CD4-positive, alpha-beta T cell (primary cell): ENCODE measurements around the gene ATP5F1B. TPM values are rescaled to one million over a fixed set of nuclear protein-coding genes. Genes with fewer than 3 reads are reported as not detected.

Experiments used
- ATAC-seq: fragments of 200-7000 bp; cut with Tn5 transposase; one replicate; pipeline ENCODE4 v1.10.0; 2022; ENCODE audit warnings: mild to moderate bottlenecking; ENCODE audit not compliant: poor library complexity
- CTCF ChIA-PET: fragments of 350-600 bp; sonication (Branson Sonifier 250); formaldehyde crosslinking; loops from one replicate; lab custom pipeline; 2021; ENCODE audit warnings: antibody characterized with exemption, inconsistent platforms; lab: Charles Lee
- POLR2A ChIA-PET: fragments of 350-600 bp; sonication (Branson Sonifier 250); formaldehyde crosslinking; loops from one replicate; lab custom pipeline; 2021; ENCODE audit warnings: antibody characterized with exemption, inconsistent platforms; lab: Charles Lee
- DNase-seq, 14 experiments: peaks; one replicate each; pipeline ENCODE4 v3.0.0-alpha.2; 2013 to 2020; ENCODE audit warnings: mixed read lengths in 2 of 14
- H3K27ac ChIP-seq, 2 donors: one replicate each; pipeline versions ENCODE4 v1.5.1 to v1.7.0; 2013; ENCODE audit warnings: low read length in 2 of 2, low read depth in 1 of 2, mild to moderate bottlenecking in 1 of 2
- H3K27me3 ChIP-seq, 2 experiments: 1 replicate in 1 of 2; 2 replicates in 1 of 2; pipeline versions ENCODE4 v1.6.1 to v1.7.0; 2013; ENCODE audit warnings: low read length in 2 of 2, control low read depth in 1 of 2, mild to moderate bottlenecking in 1 of 2, moderate library complexity in 1 of 2; ENCODE audit not compliant: insufficient read depth in 2 of 2, control insufficient read depth in 1 of 2
- H3K36me3 ChIP-seq: one replicate; pipeline ENCODE4 v1.6.1; 2013; ENCODE audit warnings: low read length, control low read depth; ENCODE audit not compliant: insufficient read depth
- H3K4me1 ChIP-seq: one replicate; pipeline ENCODE4 v1.6.1; 2013; ENCODE audit warnings: low read length, control low read depth; ENCODE audit not compliant: insufficient read depth
- H3K4me3 ChIP-seq: one replicate; pipeline ENCODE4 v1.5.1; 2013; ENCODE audit warnings: mild to moderate bottlenecking, low read length, moderate library complexity
- H3K9me3 ChIP-seq, 2 experiments: 1 replicate in 1 of 2; 2 replicates in 1 of 2; pipeline versions ENCODE4 v1.6.1 to v1.7.0; 2013; ENCODE audit warnings: low read length in 2 of 2, mild to moderate bottlenecking in 2 of 2, control low read depth in 1 of 2, moderate library complexity in 1 of 2; ENCODE audit not compliant: control insufficient read depth in 1 of 2, insufficient read depth in 1 of 2
- H3K27ac Mint-ChIP-seq: one replicate; pipeline ENCODE4 v1.8.0; 2020; ENCODE audit warnings: mixed read lengths
- H3K27me3 Mint-ChIP-seq: one replicate; pipeline ENCODE4 v1.8.0; 2021; ENCODE audit warnings: mixed read lengths
- H3K36me3 Mint-ChIP-seq: one replicate; pipeline ENCODE4 v1.8.0; 2021; ENCODE audit warnings: low read depth, mixed read lengths
- H3K4me1 Mint-ChIP-seq: one replicate; pipeline ENCODE4 v1.8.0; 2021; ENCODE audit warnings: low read depth, mixed read lengths
- H3K4me3 Mint-ChIP-seq: one replicate; pipeline ENCODE4 v1.8.0; 2020; ENCODE audit warnings: mild to moderate bottlenecking, mixed read lengths
- H3K9me3 Mint-ChIP-seq: one replicate; pipeline ENCODE4 v1.8.0; 2020; ENCODE audit warnings: mixed read lengths
- intact Hi-C, 2 experiments: fragments of 100-400 bp; cut with DNase I in 1 of 2; cut with micrococcal nuclease in 1 of 2; formaldehyde crosslinking; loops; one replicate each; pipeline versions ENCODE4 v1.15.1 to v1.9.0; 2023 to 2025; cut with DNase I, micrococcal nuclease
- total RNA-seq, 174 experiments: library from RNA in 2 of 174; stranded (reverse) in 2 of 174; gene quantifications; one replicate each; pipeline ENCODE4 v1.2.3 and lab custom pipeline; 2021 to 2026
- TF ChIP-seq, protein P1 (sequence below): fragments of 200-600 bp; IDR thresholded peaks from one replicate; pipeline ENCODE4 v1.8.0; 2022; ENCODE audit warnings: antibody characterized with exemption, mild to moderate bottlenecking

Gene ATP5F1B
- total RNA-seq, 2 experiments from 2014 or later: 305 to 318 TPM

DNA sequence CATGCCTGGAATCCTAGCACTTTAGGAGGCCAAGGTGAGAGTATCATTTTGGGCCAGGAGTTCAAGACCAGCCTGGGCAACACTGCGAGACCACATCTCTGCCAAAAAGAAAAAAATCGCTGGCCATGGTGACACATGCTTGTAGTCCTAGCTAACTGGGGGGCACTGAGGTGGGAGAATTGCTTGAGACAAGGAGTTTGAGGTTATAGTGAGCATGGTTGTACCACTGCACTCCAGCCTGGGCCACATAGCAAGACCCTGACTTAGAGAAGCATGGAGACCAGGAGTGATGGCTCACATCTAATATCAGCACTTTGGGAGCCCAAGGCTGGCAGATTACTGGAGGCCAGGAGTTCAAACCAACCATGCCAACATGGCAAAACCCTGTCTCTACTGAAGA, 33.1 kb upstream of the ATP5F1B start:
- no peaks in the 10 kb centered on the region for H3K27me3 ChIP-seq
- ATAC-seq (no peak), DNase-seq (no peak)
- Mint-ChIP-seq H3K4me1 (peaks cover 57% of the 10 kb centered on the region), H3K27ac (peak overlapping the region; percentile 74), H3K4me3 (peak overlapping the region; percentile 54), H3K27me3 (no peaks in the 10 kb centered on the region), H3K36me3 (peaks cover 58% of the 10 kb centered on the region), H3K9me3 (no peaks in the 10 kb centered on the region)
- peaks cover 77% of the 10 kb centered on the region for H3K4me1 ChIP-seq
- peak overlapping the region in 1 of 2 donors; percentile 21 for H3K27ac ChIP-seq
- TF ChIP-seq, protein P1, sequence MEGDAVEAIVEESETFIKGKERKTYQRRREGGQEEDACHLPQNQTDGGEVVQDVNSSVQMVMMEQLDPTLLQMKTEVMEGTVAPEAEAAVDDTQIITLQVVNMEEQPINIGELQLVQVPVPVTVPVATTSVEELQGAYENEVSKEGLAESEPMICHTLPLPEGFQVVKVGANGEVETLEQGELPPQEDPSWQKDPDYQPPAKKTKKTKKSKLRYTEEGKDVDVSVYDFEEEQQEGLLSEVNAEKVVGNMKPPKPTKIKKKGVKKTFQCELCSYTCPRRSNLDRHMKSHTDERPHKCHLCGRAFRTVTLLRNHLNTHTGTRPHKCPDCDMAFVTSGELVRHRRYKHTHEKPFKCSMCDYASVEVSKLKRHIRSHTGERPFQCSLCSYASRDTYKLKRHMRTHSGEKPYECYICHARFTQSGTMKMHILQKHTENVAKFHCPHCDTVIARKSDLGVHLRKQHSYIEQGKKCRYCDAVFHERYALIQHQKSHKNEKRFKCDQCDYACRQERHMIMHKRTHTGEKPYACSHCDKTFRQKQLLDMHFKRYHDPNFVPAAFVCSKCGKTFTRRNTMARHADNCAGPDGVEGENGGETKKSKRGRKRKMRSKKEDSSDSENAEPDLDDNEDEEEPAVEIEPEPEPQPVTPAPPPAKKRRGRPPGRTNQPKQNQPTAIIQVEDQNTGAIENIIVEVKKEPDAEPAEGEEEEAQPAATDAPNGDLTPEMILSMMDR: no peak
- H3K9me3 ChIP-seq: no peaks in the 10 kb centered on the region
- H3K36me3 ChIP-seq: peaks cover 23% of the 10 kb centered on the region
- CTCF ChIA-PET: interaction anchor here (0.6 to 2.5 kb wide), 3 partner anchors 10 to 844 kb away, joined by 3 to 7 read pairs (median 4); no protein-coding TSS in a partner anchor
- intact Hi-C loops: loop anchor here in 1 of 2 experiments (10.0 kb wide), 1 partner anchor 46 kb away; the partner anchor contains the start of gene NACA
- H3K4me3 ChIP-seq: no peak overlapping the region
- POLR2A ChIA-PET: interaction anchor here (1.1 to 6.4 kb wide), 4 partner anchors 7 to 73 kb away, joined by 3 to 64 read pairs (median 5); partner anchors contain the start of genes BAZ2A and PTGES3

DNA sequence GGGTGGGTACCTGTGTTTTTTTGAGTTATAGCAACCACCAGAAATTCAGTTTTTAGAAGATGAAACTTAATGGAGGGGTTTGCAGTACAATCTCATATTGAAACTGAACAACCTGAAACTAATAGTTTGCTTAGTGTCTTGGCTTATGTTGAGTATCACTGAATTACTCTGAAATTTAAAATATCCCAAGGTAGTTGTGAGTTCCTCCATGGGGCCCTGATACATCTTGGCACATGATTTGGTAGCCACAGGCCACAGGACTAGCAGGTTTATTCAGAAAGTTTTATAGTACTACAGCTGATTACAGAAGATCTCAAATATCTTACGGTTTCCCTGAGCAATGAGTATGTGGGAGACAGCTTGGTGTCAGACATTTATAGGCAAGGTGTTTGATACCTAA, 31.9 kb upstream of the ATP5F1B start:
- peak overlapping the region; percentile 74 for H3K27ac Mint-ChIP-seq
- H3K9me3 ChIP-seq: no peaks in the 10 kb centered on the region
- H3K9me3 Mint-ChIP-seq: no peaks in the 10 kb centered on the region
- H3K27ac ChIP-seq: no peak overlapping the region
- ATAC-seq (no peak), DNase-seq (no peak)
- peaks cover 25% of the 10 kb centered on the region for H3K36me3 ChIP-seq
- intact Hi-C loops: loop anchor here in 1 of 2 experiments (10.0 kb wide), 1 partner anchor 47 kb away; the partner anchor contains the start of gene NACA
- POLR2A ChIA-PET: interaction anchor here (0.6 to 6.4 kb wide), 5 partner anchors 8 to 416 kb away, joined by 3 to 64 read pairs (median 3); partner anchors contain the start of genes ATP5F1B and PTGES3
- TF ChIP-seq, protein P1: no peak
- H3K36me3 Mint-ChIP-seq: peaks cover 63% of the 10 kb centered on the region
- CTCF ChIA-PET: interaction anchor here (2.5 kb wide), 1 partner anchor 41 kb away, joined by 7 read pairs; no protein-coding TSS in a partner anchor
- no peaks in the 10 kb centered on the region for H3K27me3 Mint-ChIP-seq
- H3K27me3 ChIP-seq: no peaks in the 10 kb centered on the region
- H3K4me1 ChIP-seq: peaks cover 74% of the 10 kb centered on the region
- H3K4me3 ChIP-seq: no peak overlapping the region
- H3K4me3 Mint-ChIP-seq: peak overlapping the region; percentile 35
- peaks cover 58% of the 10 kb centered on the region for H3K4me1 Mint-ChIP-seq

DNA sequence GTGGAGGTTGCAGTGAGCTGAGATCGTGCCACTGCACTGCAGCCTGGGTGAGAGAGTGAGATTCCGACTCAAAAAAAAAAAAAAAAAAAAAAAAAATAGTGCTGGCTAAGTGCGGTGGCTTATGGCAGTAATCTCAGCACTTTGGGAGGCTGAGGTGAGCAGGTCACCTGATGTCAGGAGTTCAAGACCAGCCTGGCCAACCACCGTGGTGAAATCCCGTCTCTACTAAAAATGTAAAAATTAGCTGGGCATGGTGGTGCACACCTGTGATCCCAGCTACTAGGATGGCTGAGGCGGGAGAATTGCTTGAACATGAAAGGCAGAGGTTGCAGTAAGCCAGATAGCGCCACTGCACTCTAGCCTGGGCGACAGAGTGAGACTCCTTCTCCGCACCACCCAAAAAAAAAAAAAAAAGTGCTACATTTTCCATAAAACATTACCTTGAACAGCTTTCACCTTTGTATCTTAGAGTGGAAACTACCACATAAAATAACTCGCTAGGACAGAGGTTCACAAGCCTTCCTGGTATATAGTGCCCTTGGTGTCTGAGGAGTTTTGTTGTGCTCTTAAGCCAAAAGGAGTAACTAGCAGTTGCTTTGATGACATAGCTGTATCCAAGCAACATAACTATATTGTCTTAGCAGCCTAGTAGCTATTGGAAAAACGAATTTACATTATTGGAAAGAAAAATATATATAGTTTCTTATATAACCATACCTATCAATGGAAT, 31.2 kb upstream of the ATP5F1B start:
- H3K27ac ChIP-seq: no peak overlapping the region
- intact Hi-C loops: loop anchor here in 1 of 2 experiments (10.0 kb wide), 1 partner anchor 48 kb away; the partner anchor contains the start of gene NACA
- H3K36me3 ChIP-seq: peaks cover 30% of the 10 kb centered on the region
- ChIA-PET POLR2A (interaction anchor here (0.6 to 6.4 kb wide), 5 partner anchors 8 to 417 kb away, joined by 3 to 64 read pairs (median 3); partner anchors contain the start of genes ATP5F1B and PTGES3), CTCF (interaction anchor here (0.7 to 2.5 kb wide), 3 partner anchors 8 to 46 kb away, joined by 3 to 7 read pairs (median 5); no protein-coding TSS in a partner anchor)
- H3K4me1 ChIP-seq: peaks cover 72% of the 10 kb centered on the region
- peaks cover 58% of the 10 kb centered on the region for H3K4me1 Mint-ChIP-seq
- H3K9me3 Mint-ChIP-seq: no peaks in the 10 kb centered on the region
- peaks cover 66% of the 10 kb centered on the region for H3K36me3 Mint-ChIP-seq
- ATAC-seq (peak; percentile 54), DNase-seq (peak in 2 of 14 experiments; percentile 11 to 35)
- no peak overlapping the region for H3K4me3 ChIP-seq
- no peaks in the 10 kb centered on the region for H3K27me3 Mint-ChIP-seq
- no peaks in the 10 kb centered on the region for H3K9me3 ChIP-seq
- H3K4me3 Mint-ChIP-seq: no peak overlapping the region
- H3K27ac Mint-ChIP-seq: peak overlapping the region; percentile 74
- TF ChIP-seq, protein P1: no peak
- H3K27me3 ChIP-seq: no peaks in the 10 kb centered on the region
